SIG-M5 treated with dmso at 0.1 percent for 504 hours (cell line): Measurements from ENCODE around the gene SRSF7.
"Not testable (repeated sequence)": the region's sequence is repeated elsewhere in the genome, so short reads cannot be mapped to it uniquely, and the experiment has no call there.

Source experiments
- DNase-seq: peaks from one replicate; lab custom pipeline; 2025; ENCODE audit not compliant: unreplicated experiment; lab: John Stamatoyannopoulos, UW

The SRSF7 gene

DNA sequence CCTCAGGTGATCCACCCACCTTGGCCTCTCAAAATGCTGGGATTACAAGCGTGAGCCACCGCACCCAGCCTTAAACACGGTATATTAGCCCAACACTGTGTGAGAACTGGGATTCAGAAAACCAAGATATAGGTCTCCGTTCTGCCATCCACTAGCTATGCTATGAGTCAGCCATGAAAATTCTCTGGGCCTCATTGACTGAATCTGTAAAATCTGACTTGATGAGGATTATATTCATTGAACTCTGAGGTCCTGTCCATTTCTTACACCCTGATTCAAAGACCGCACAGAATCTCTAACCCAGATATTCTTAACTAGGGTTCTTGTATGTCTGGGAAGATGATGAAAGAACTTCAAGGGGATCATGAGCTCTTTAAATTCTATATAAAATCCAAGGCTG, 47.8 kb downstream of the SRSF7 start:
- not testable (repeated sequence) for DNase-seq

DNA sequence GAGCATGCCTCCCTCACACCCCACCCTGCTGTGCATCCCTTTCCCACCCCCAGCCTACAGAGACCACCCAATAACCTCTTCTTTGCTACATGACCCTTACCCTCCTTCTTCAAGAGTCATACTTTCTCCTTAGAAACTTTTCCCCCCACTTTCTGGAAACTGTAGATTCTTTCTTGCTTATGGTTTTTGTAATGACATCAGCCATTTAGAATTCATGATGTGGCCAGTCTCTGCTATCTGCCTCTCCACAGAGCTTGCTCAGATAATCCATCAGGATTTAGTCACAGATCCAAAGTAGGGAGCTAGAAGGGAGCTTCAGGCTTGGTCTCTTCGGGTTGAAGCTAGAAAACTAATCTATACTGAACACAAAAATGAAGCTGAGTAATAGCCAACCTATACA, 48.7 kb downstream of the SRSF7 start:
- DNase-seq = no peak

- no peak for DNase-seq
Measured at GRCh38 chr2:38701542-38701941, 49.6 kb downstream of the SRSF7 start.

DNA sequence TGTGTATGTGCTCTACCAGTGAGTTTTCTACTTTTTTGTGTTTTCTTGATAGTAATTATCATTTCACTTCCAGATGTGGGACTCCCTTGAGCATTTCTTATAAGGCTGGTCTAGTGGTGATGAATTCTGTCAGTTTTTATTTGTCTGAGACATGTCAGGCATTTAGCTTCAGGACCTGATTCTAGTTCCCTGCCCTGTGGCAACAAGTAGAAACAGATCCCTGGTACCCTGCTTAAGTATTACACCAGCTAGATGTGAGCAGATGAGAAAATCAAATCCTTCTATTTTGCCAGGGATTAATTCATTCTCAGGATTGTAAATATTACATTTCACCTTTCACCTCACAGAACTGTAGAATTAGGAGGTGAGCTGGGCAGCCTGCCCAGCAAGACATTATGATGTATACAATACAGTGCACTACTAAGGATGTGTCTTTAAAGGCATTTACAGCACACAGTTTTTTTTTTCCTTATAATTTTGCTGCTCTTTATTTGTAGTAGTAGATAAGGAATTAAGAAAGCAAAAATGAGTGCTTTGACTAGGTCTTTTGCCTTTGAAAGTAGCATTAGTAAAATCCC, 50.2 kb downstream of the SRSF7 start:
- DNase-seq = no peak

- no peak for DNase-seq
Measured at GRCh38 chr2:38700113-38700785, 50.9 kb downstream of the SRSF7 start.

DNA sequence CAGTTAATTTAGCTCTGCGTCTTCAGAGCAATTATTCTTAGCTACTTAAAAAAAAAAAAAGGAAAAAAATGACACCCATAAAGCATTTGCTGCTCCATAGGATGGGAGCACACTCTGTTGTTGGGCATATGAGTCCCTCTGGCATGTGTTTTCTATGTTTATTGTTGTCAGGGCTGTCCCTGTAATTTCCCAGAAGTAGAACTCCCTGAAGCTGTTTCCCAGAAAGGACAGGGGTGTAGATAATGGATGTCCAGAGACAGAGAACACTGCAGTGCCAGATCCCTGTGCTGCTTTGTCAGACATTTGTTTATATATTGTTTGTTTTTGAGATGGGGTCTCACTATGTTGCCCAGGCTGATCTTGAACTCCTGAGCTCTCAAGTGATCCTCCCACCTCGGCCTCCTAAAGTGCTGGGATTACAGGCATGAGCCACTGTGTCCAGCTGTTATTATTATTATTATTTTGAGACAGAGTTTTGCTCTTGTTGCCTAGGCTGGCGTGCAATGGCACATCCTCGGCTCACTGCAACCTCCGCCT, 52.6 kb downstream of the SRSF7 start:
- no peak for DNase-seq

GRCh38 chr2:38697116-38697840, 53.9 kb downstream of the SRSF7 start:
- no peak for DNase-seq
